Small intestine (tissue), 7 donors: Measurements from ENCODE around the gene MATN4. TPM values are rescaled to one million over a fixed set of nuclear protein-coding genes. Genes with fewer than 3 reads are reported as not detected.
A peak's percentile ranks its signal among the peaks of the same experiment; 100 is the strongest.

Experiments used
- DNase-seq, 2 donors: peaks; one replicate each; pipeline versions ENCODE4 v3.0.0 to v3.0.0-alpha.2; 2013
- FAIRE-seq: peaks from 2 replicates; lab custom pipeline; 2012; peaks lifted over from hg19 to GRCh38; lab: Jason Lieb, UNC
- H3K27ac ChIP-seq, 3 donors: one replicate each; pipeline ENCODE4 v1.5.1; 2013; ENCODE audit warnings: low read length in 2 of 3, mild to moderate bottlenecking in 2 of 3, control low read depth in 1 of 3, inconsistent platforms in 1 of 3, low read depth in 1 of 3, moderate library complexity in 1 of 3
- H3K27me3 ChIP-seq, 3 donors: one replicate each; pipeline ENCODE4 v1.6.1; 2013; ENCODE audit warnings: low read length in 3 of 3, inconsistent platforms in 1 of 3; ENCODE audit not compliant: control insufficient read depth in 3 of 3, insufficient read depth in 3 of 3
- H3K36me3 ChIP-seq, 3 donors: one replicate each; pipeline ENCODE4 v1.6.1; 2013; ENCODE audit warnings: low read length in 3 of 3, inconsistent platforms in 1 of 3, low read depth in 1 of 3, mild to moderate bottlenecking in 1 of 3, moderate library complexity in 1 of 3; ENCODE audit not compliant: control insufficient read depth in 3 of 3, insufficient read depth in 2 of 3
- H3K4me1 ChIP-seq, 3 donors: one replicate each; pipeline ENCODE4 v1.6.1; 2013; ENCODE audit warnings: low read length in 2 of 3, inconsistent platforms in 1 of 3, low read depth in 1 of 3, mild to moderate bottlenecking in 1 of 3, moderate library complexity in 1 of 3; ENCODE audit not compliant: control insufficient read depth in 3 of 3, insufficient read depth in 2 of 3
- H3K4me3 ChIP-seq, 3 donors: one replicate each; pipeline ENCODE4 v1.5.1; 2013; ENCODE audit warnings: low read length in 3 of 3, control low read depth in 1 of 3, inconsistent platforms in 1 of 3, low read depth in 1 of 3, mild to moderate bottlenecking in 1 of 3, moderate library complexity in 1 of 3
- H3K9me3 ChIP-seq, 2 donors: one replicate each; pipeline ENCODE4 v1.6.1; 2013; ENCODE audit warnings: low read depth in 1 of 2, low read length in 1 of 2; ENCODE audit not compliant: control insufficient read depth in 2 of 2, insufficient read depth in 1 of 2
- WGBS, 3 donors: extraction: QIAGEN DNeasy Blood & Tissue Kit; methylation state at CpG; one replicate each; pipeline ENCODE4 v1.1.7; 2013; 5-methylcytosine and 5-hydroxymethylcytosine counted together
- polyA plus RNA-seq, 4 donors: library from polyadenylated mRNA; stranded (reverse) in 3 of 4; unstranded in 1 of 4; fragments of 200-250 nt in 3 of 4; fragments of 120-200 nt in 1 of 4; gene quantifications; one replicate each; pipeline versions ENCODE4 v1.2.1 to v1.2.3, GENCODE V29; 2013
- donor health status: healthy with polysubstance abuse.
- donor health status: control.
- donor health status: control.
- donor health status: Bipolar disorder and iron deficiency.
- donor health status: healthy.

MATN4 gene
- polyA plus RNA-seq, 4 donors, result 0.07 TPM; not detected in 3

- WGBS, 3 donors, result 11 to 57% (median 29%) methylated on average over 6 of the region's 6 CpGs
- H3K4me1 ChIP-seq, result peaks cover 14 to 78% (median 19%) of the 10 kb centered on the region in 3 donors
- no peak for FAIRE-seq
Measured at GRCh38 chr20:45342855-45343531, 34.9 kb upstream of the MATN4 start.

GRCh38 chr20:45341939-45342854 lies 34.1 kb upstream of the MATN4 start:
- Histone ChIP-seq H3K27ac (peak overlapping the region; percentile 94 to 96 (median 95)), H3K4me3 (peak overlapping the region in 2 of 3 donors; percentile 12 to 17), H3K36me3 (peaks cover 0 to 61% (median 0%) of the 10 kb centered on the region in 3 donors), H3K27me3 (no peaks in the 10 kb centered on the region), H3K4me1 (peaks cover 14 to 86% (median 19%) of the 10 kb centered on the region in 3 donors), H3K9me3 (no peaks in the 10 kb centered on the region)
- FAIRE-seq, result no peak
- peak in 1 of 2 donors; percentile 82 for DNase-seq
- WGBS, 3 donors, result 10 to 40% (median 26%) methylated on average over 16 of the region's 16 CpGs

More at GRCh38 chr20:45342855-45343531, 34.9 kb upstream of the MATN4 start:
- Histone ChIP-seq H3K27ac (peak overlapping the region; percentile 94 to 96 (median 95)), H3K9me3 (no peaks in the 10 kb centered on the region), H3K27me3 (no peaks in the 10 kb centered on the region), H3K4me3 (peak overlapping the region in 2 of 3 donors; percentile 18 to 25), H3K36me3 (peaks cover 0 to 53% (median 0%) of the 10 kb centered on the region in 3 donors)
- DNase-seq, result peak; percentile 66 to 80

- no peak for FAIRE-seq
- peak overlapping the region in 2 of 3 donors; percentile 12 to 17 for H3K4me3 ChIP-seq
Measured at GRCh38 chr20:45341579-45341938, 33.5 kb upstream of the MATN4 start.

GRCh38 chr20:45340951-45341350 lies 32.9 kb upstream of the MATN4 start:
- peak overlapping the region; percentile 43 to 96 (median 95) for H3K27ac ChIP-seq
- no peaks in the 10 kb centered on the region for H3K27me3 ChIP-seq
- H3K9me3 ChIP-seq, result no peaks in the 10 kb centered on the region
- no peak overlapping the region for H3K4me3 ChIP-seq
- peaks cover 0 to 63% (median 0%) of the 10 kb centered on the region in 3 donors for H3K36me3 ChIP-seq
- FAIRE-seq (no peak), DNase-seq (no peak)
- H3K4me1 ChIP-seq, result peaks cover 14 to 91% (median 19%) of the 10 kb centered on the region in 3 donors
- 21 to 58% (median 48%) methylated on average over 1 of the region's 1 CpG for WGBS, 3 donors

More at GRCh38 chr20:45341579-45341938, 33.5 kb upstream of the MATN4 start:
- no peak for DNase-seq
- Histone ChIP-seq H3K36me3 (peaks cover 0 to 63% (median 0%) of the 10 kb centered on the region in 3 donors), H3K27me3 (no peaks in the 10 kb centered on the region), H3K9me3 (no peaks in the 10 kb centered on the region), H3K4me1 (peaks cover 14 to 91% (median 19%) of the 10 kb centered on the region in 3 donors), H3K27ac (peak overlapping the region; percentile 94 to 96 (median 95))
- 5 to 54% (median 23%) methylated on average over 3 of the region's 3 CpGs for WGBS, 3 donors

- H3K9me3 ChIP-seq, result no peaks in the 10 kb centered on the region
- H3K36me3 ChIP-seq, result peaks cover 0 to 65% (median 3%) of the 10 kb centered on the region in 3 donors
- DNase-seq (peak in 1 of 2 donors; percentile 77), FAIRE-seq (no peak)
- no peak overlapping the region for H3K4me3 ChIP-seq
- H3K27me3 ChIP-seq, result no peaks in the 10 kb centered on the region
- 13 to 49% (median 23%) methylated on average over 5 of the region's 5 CpGs for WGBS, 3 donors
- H3K27ac ChIP-seq, result peak overlapping the region; percentile 43 to 96 (median 95)
- H3K4me1 ChIP-seq, result peaks cover 14 to 85% (median 17%) of the 10 kb centered on the region in 3 donors
Measured at GRCh38 chr20:45340236-45340847, 32.2 kb upstream of the MATN4 start.

- no peak for FAIRE-seq
- Histone ChIP-seq H3K27ac (peak overlapping the region in 2 of 3 donors; percentile 33 to 96), H3K27me3 (no peaks in the 10 kb centered on the region), H3K9me3 (no peaks in the 10 kb centered on the region), H3K36me3 (peaks cover 3 to 69% (median 5%) of the 10 kb centered on the region in 3 donors), H3K4me1 (peaks cover 14 to 79% (median 17%) of the 10 kb centered on the region in 3 donors), H3K4me3 (no peak overlapping the region)
- 37 to 78% (median 50%) methylated on average over 2 of the region's 2 CpGs for WGBS, 3 donors
- DNase-seq, result no peak
Measured at GRCh38 chr20:45339799-45340198, 31.7 kb upstream of the MATN4 start.

- Histone ChIP-seq H3K9me3 (no peaks in the 10 kb centered on the region), H3K4me1 (peaks cover 10 to 72% (median 14%) of the 10 kb centered on the region in 3 donors), H3K27me3 (no peaks in the 10 kb centered on the region), H3K4me3 (no peak overlapping the region), H3K36me3 (peaks cover 4 to 68% (median 5%) of the 10 kb centered on the region in 3 donors), H3K27ac (peak overlapping the region; percentile 4 to 96 (median 72))
- peak in 1 of 2 donors; percentile 80 for DNase-seq
- FAIRE-seq, result no peak
- WGBS, 3 donors, result 14 to 60% (median 40%) methylated on average over 6 of the region's 6 CpGs
Measured at GRCh38 chr20:45339084-45339483, 31.0 kb upstream of the MATN4 start.
